HG03039 (cell line): Measurements from ENCODE around the gene PDE4B.

Experiments
- ATAC-seq: cut with Tn5 transposase; IDR thresholded peaks from one replicate; pipeline ENCODE4 v1.9.1; 2021; ENCODE audit warnings: mild to moderate bottlenecking, moderate library complexity; ENCODE audit not compliant: unreplicated experiment

PDE4B gene

GRCh38 chr1:65880611-65881010 lies 87.9 kb downstream of the PDE4B start:
- ATAC-seq, result no peak

DNA sequence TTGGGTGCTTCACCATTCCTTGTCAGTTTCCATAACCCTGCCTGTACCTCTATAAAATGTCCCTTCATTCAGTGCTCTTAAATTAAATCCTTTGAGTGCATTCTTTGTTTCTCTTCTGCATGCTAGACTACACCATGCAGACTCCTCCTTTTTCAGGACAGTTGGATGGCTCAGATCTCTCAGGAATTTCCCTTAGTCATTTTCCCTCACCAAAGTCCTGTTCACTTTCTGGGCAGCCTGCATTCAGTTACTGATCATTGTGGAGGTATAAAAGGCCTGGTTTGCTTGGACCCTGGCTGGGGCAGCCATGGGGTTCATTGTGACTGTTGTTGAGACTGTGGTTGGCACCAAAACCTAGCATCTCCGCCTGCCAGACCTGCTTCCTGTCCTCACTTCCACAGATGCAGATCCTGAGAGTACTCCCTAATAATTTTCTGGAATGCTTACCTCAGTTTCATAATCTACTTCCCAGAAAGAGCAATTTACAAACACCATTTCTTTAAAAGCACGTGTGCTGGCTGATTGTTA lies 88.4 kb downstream of the PDE4B start:
- no peak for ATAC-seq

GRCh38 chr1:65882076-65882475 lies 89.4 kb downstream of the PDE4B start:
- ATAC-seq, result no peak

DNA sequence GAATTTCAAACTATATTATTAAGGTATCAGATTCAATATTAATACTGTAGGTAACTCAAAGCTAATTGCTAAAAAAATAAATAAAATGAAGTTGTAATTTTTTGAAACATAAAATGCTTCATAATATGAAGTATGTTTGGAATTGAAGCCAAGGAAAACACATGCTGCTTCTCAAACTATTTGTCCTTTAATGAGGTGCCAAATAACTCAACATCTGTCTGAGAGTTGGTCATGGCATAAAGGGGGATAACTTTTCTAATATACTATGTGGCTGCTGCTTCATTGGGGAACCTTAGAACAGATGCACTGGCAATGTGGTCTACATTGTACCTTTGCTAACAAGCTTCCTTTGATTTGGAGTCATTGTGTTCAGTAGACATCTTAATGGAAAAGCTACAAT lies 96.7 kb downstream of the PDE4B start:
- ATAC-seq, result no peak

DNA sequence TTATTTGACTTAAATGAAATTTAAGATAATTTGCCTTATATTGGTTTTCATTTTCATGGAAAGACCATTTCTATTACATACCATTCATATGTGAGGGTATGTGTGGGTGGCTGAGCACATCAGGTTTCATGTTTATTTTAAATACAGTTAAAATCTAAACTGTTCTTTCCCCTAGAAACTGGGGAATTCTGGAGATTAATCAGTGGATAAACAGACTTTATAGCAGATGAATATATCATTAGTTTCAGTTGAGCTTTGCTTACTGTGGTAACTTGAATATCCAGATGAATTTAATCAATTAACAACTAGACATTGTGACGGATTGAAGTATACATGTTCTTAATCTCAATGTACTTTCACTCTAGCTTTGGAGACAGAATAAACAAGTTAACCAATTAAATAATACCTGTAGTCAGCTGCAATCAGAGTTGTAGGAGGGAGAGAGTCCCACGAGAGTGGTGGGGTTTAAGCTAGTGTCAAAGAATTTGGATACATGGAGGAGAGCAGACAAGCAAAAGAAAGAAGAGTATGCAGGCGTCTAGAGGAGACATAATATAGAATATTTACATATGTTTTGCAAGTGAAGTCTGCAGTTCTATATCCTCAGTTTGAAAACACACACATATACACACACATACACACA lies 97.6 kb downstream of the PDE4B start:
- ATAC-seq, result no peak

- ATAC-seq, result peak; percentile 72
Measured at GRCh38 chr1:65894738-65895605, 102.3 kb downstream of the PDE4B start.

GRCh38 chr1:65896721-65897120 lies 104.0 kb downstream of the PDE4B start:
- ATAC-seq, result no peak

DNA sequence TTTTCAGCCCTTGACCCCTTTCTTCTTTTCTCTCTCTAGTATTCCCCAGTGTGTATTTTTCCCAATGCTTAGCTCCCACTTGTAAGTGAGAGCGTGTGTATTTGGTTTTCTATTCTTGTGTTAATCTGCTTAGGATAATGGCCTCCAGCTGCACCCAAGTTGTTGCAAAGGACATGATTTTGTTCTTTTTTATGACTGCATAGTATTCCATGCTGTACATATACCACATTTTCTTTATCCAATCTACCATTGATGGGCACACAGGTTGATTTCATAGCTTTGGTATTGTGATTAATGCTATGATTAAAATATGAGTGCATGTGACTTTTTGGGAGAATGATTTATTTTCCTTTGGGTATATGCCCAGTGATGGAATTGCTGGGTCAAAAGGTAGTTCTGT lies 104.8 kb downstream of the PDE4B start:
- no peak for ATAC-seq

- no peak for ATAC-seq
Measured at GRCh38 chr1:65904681-65905083, 112.0 kb downstream of the PDE4B start.

DNA sequence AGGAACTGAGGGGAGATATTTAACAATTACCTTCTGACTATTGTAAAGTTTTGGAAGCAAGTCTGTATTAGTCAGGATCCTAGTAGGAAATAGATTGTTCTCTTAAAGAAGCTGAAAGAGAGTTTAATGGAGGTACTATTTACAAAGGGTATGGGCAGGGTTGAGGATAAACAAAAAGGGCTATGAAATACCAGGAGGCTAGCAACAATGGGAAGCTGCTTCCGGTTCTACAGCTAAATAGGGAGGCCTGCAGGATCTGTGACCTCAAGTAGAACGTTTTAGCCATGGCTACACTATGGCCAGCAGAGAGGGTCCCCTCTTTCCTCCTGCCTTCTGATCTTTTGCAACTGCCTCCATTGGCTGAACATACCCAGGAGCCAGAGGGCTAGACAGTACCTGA lies 117.7 kb downstream of the PDE4B start:
- ATAC-seq, result no peak

DNA sequence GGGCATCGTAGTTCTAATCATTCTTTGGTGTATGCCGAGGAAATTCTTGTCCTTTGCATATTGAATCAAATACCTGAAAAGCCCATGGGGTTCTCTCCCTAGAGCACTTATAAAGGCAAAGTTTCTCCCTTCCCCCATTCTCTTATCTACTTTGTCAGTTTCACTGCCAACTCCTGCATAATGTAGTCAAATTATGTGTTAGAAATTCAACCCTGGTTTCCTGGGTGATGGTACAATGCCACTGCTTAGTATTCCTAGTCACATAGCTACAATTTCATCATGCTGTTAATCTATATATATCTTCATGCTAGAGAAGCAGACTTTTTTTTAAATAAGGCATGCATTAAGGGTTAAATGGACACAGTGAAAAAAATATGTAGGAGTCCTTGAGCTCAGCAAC lies 119.0 kb downstream of the PDE4B start:
- no peak for ATAC-seq

DNA sequence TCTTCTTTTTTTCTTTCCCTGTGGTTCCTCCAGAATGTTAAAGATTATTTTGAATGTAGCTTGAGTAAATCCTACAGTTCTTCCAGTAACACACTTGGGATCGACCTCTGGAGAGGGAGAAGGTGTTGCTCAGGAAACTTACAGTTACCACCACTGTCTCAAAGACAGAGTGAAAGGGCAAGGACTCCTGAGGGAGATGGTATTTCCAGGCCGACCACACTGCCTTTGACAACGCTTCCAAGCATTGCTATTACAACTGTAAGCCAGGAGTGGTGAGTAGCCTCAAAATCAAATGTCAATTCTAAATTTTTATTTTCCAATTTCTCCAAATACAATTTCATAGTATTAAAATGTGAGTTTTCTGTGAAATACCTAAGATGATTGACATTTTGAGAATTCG lies 125.9 kb downstream of the PDE4B start:
- ATAC-seq, result no peak

GRCh38 chr1:65921446-65921845 lies 128.8 kb downstream of the PDE4B start:
- ATAC-seq, result no peak

GRCh38 chr1:65924471-65924870 lies 131.8 kb downstream of the PDE4B start:
- no peak for ATAC-seq

GRCh38 chr1:65938506-65938905 lies 145.8 kb downstream of the PDE4B start:
- ATAC-seq, result no peak

DNA sequence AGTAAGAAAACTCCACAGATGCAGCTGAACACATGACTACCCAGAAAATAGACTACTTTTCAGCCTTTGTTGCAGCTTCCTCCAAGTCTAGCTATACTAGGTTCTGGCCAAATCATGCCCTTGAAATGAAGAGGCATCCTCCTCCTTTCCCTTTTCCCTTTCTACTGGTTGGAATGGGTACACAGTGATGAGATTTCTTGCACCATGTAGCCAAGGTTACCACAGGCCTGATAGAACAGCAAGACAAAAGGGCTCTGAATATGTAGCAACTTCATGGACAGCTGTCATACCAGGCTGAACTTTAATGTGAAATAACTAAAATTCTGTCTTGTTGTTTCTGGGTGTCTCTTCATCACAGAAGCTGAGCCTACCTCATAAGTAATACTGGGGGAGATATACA lies 146.5 kb downstream of the PDE4B start:
- ATAC-seq, result no peak

DNA sequence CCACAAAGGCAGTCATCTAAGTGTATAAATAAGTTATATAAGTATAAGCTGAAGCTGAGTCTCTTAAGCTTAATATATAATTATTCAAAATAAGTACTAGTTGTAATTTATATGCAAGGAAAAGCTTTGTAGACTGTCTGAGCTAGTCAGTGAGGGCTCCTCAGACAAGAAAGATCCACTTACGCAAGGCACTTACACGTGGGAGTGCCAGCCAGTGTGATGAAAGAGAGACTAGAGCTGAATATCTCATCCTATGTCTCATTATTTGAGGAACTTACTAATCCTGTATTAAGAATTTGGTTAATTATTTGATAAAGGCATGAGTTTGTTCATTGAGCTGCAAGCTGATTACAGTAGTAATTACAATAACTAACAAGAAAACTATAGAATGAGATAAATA lies 146.9 kb downstream of the PDE4B start:
- ATAC-seq, result no peak

GRCh38 chr1:65940126-65940525 lies 147.4 kb downstream of the PDE4B start:
- ATAC-seq, result no peak

GRCh38 chr1:65942476-65942875 lies 149.8 kb downstream of the PDE4B start:
- no peak for ATAC-seq

DNA sequence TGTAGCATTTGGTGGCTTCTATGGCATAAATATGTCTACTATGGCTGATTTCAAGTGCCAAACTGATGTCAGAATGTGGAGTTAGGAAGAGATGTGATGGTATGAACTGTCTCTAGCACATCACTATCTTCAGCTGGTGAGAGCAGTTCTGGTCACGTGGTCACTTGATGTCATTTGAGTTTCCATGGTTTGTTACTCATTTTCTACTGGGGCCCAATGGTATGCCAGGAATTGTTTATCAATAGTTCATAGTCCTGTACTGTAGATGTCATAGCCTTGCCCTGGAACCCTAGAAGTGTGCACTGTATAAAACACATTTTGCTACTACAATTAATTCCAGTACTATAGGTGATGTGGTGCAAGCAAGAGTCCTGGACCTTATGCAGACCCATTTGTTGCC lies 153.7 kb downstream of the PDE4B start:
- no peak for ATAC-seq

- no peak for ATAC-seq
Measured at GRCh38 chr1:65946960-65947359, 154.3 kb downstream of the PDE4B start.

- no peak for ATAC-seq
Measured at GRCh38 chr1:65948609-65949229, 156.0 kb downstream of the PDE4B start.
